NCI-H345 (cell line): ENCODE results near the gene TGFBR3L.
A peak's percentile ranks its signal among the peaks of the same experiment; 100 is the strongest.
"Not testable (repeated sequence)": the region's sequence is repeated elsewhere in the genome, so short reads cannot be mapped to it uniquely, and the experiment has no call there.

Source experiments
- DNase-seq: peaks from one replicate; lab custom pipeline; 2025; lab: John Stamatoyannopoulos, UW

Gene TGFBR3L

GRCh38 chr19:7879836-7880235, 34.8 kb upstream of the TGFBR3L start:
- DNase-seq, result no peak

GRCh38 chr19:7881910-7882309, 32.7 kb upstream of the TGFBR3L start:
- DNase-seq, result no peak

GRCh38 chr19:7883105-7883504, 31.5 kb upstream of the TGFBR3L start:
- DNase-seq, result no peak

- DNase-seq, result no peak
Observed at GRCh38 chr19:7883796-7884570, 30.6 kb upstream of the TGFBR3L start.

- no peak for DNase-seq
Observed at GRCh38 chr19:7885818-7886217, 28.8 kb upstream of the TGFBR3L start.

GRCh38 chr19:7887408-7888144, 27.1 kb upstream of the TGFBR3L start:
- DNase-seq, result no peak

GRCh38 chr19:7888145-7888825, 26.3 kb upstream of the TGFBR3L start, which contains the start of gene LRRC8E:
Gene LRRC8E, plus strand, starts transcription at chr19:7888510. Its CDS starts 7,094 bp downstream, at chr19:7895604.
- no peak for DNase-seq

GRCh38 chr19:7888826-7889217, 25.8 kb upstream of the TGFBR3L start:
- no peak for DNase-seq

GRCh38 chr19:7893362-7894101, 21.1 kb upstream of the TGFBR3L start:
- not testable (repeated sequence) for DNase-seq

GRCh38 chr19:7894612-7895309, 19.9 kb upstream of the TGFBR3L start:
- no peak for DNase-seq

GRCh38 chr19:7895565-7895964, 19.1 kb upstream of the TGFBR3L start:
- DNase-seq, result no peak

- no peak for DNase-seq
Observed at GRCh38 chr19:7897292-7897691, 17.3 kb upstream of the TGFBR3L start.

- DNase-seq, result no peak
Observed at GRCh38 chr19:7898967-7899366, 15.7 kb upstream of the TGFBR3L start.

- DNase-seq, result no peak
Observed at GRCh38 chr19:7899751-7900378, 14.8 kb upstream of the TGFBR3L start.

GRCh38 chr19:7900401-7900870, 14.2 kb upstream of the TGFBR3L start:
- DNase-seq, result no peak

- no peak for DNase-seq
Observed at GRCh38 chr19:7900931-7901330, 13.7 kb upstream of the TGFBR3L start.

GRCh38 chr19:7901337-7901736, 13.3 kb upstream of the TGFBR3L start:
- DNase-seq, result no peak

- no peak for DNase-seq
Observed at GRCh38 chr19:7902796-7903243, 11.8 kb upstream of the TGFBR3L start.

GRCh38 chr19:7903244-7904073, 11.2 kb upstream of the TGFBR3L start, which contains the start of gene MAP2K7:
Gene MAP2K7, plus strand, starts transcription at chr19:7903877. Its CDS starts 68 bp downstream, at chr19:7903945.
- DNase-seq, result peak; percentile 99
